Raji (cell line): ENCODE data around the gene LRRC61.

ENCODE experiments used
- POLR2A ChIP-seq: IDR thresholded peaks from 2 replicates; pipeline ENCODE4 v1.6.1; 2011; ENCODE audit warnings: low read depth, low read length, control low read depth; ENCODE audit not compliant: insufficient read depth

LRRC61 gene

DNA sequence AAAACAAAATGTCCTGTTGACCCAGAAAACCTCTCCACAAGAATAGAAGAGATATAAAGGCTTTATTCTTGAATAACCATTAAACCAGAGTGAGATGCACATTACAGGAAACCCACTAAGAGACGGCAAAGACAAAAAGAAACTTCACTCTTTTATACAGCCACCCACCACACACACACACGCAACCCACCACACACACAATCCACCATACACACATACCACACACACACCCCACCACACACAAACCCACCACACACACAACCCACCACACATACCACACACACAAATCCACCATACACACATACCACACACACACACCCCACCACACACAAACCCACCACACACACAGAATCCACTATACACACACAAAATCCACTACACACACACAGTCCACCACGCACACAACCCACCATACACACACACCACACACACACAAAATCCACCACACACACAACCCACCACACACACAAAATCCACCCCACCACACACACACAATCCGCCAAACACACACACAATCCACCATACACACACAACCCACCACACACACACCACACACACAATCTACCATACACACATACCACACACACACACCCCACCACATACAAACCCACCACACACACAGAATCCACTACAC is 36.0 kb downstream of the LRRC61 start:
- TF ChIP-seq POLR2A = no peak

DNA sequence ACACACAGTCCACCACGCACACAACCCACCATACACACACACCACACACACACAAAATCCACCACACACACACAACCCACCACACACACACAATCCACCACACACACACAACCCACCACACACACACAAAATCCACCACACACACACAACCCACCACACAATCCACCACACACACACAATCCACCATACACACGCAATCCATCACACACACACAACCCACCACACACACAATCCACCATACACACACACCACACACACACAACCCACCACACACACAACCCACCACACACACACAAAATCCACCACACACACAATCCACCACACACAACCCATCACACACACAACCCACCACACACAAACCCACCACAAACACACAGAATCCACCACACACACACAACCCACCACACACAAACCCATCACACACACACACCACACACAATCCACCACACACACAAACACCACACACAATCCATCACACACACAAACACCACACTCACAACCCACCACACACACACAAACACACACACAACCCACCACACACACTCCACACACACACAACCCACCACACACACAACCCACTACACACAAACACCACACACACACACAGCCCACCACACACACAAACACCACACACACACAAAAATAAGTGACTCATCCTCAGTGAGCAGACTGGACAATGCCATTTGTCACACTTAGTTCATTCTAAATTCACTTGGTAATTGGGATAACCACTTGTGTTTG is 36.6 kb downstream of the LRRC61 start:
- no peak for TF ChIP-seq POLR2A

DNA sequence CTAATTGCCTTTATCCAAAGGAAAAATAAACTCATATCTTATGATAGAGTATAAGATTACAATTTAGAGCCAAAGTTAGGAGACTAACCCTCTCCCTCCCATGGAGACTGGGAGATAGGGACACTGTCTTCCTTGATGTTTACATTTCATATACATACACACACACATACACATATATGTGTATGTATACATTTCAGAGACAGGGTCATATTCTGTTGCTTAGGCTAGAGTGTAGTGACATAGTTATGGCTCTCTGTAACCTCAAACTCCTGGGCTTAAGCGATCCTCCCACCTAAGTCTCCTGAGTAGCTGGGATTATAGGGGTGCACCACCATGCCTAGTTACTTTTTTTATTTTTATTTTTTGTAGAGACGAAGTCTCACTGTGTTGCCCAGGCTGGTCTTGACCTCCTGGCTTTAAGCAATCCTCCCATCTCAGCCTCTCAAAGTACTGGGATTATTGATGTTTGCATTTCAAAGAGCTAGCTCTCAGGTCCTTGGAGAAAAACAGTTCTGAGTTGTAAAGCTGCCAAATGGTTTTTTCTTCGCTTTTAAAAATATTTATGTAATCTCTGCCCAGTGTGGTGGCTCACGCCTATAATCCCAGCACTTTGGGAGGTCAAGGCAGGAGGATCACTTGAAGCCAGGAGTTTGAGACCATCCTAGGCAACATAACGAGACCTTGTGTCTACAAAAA is 37.4 kb downstream of the LRRC61 start:
- no peak for TF ChIP-seq POLR2A

DNA sequence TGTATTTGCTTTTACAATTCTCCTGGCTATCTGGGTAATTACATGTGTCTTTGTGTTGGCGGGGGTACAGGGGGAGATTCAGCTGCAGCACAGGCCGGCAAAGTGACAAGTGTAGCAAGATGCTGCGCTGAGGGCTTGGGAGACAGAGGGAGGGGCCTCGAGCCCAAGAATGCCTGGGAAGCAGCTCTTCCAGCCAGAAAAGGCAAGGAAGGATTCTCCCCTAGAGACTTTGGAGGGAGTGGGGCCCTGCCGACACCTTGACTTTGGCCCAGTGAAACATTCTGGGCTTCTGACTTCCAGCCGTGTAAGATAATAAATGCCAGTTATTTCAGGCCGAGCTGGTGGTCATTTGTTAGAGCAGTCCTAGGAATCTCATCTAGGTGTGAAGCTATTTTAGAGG is 38.2 kb downstream of the LRRC61 start:
- no peak for TF ChIP-seq POLR2A

DNA sequence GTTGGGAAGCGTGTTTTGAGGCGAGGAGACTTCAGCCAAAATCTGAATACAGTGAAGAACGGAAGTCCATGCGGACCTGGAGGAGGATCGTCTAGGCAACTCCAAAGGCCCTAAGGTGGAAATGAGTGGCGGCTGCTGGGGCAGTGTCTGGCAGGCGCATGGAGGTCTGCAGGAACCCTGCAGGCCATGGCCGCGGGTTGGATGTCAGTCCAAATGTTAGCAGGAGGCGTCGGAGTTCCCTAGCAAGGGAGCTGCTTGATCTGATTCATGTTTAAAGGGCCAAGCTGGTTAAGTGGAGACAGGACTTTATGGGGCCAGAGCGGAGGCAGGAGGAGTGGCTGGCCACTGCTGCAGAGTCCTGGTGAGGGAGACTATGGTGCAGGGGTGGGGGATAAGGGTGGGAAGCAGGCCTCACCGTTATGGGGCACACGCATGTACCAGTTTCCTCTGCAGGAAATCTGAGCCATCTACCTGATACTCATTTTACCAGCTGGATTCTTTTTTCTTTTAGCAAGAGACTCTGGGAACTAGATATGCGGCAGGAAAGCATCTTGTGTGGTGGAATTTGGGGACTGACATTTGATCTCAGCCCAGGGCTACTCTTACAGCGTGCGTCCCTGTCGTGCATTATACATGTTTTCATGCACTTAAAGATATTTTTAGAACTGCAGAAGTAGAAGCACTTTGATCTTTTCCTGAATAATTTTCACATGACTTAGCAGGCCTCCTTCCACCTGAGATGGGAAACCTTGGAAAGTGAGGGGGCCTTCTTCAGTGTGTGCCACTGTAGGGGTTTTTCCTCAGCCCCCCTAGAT is 38.9 kb downstream of the LRRC61 start:
- no peak for TF ChIP-seq POLR2A

DNA sequence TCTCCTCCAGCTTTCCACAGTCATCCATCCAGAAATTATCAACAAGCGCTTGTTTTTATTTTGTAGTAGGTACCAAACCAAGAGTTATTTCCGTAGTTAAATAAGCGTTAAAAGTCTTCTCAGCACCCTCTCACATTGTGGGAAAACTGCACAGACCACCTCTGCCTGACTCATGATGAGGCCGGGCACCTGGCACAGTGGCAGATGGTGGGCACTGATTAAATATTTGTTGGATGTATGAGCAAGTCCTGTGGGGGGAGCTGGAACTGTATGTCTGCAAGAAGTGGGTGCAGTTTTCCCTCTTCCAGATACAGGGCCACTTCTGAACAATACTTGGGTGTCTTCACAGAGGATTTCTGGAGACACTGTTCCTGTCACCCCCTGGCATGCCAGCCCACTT is 40.2 kb downstream of the LRRC61 start:
- no peak for TF ChIP-seq POLR2A

DNA sequence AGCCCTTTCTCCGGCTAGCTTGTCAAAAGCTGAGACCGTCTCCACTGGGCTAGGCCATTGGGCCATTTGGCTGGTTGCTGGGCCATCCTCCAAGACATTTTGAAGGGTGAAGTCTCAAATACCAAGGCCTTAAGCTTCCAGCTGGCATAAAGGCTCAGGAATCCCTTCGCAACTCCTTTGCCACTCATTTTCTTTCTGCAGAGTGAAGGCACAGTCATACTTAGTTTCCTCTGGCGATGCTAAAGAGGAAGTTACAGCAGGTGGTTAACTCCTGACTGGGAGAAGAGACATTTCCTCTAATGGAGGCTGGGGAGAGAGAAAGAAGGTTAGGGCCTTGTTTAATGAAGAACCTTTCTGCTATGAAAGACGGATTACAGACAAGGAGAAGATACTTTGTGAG is 40.7 kb downstream of the LRRC61 start:
- no peak for TF ChIP-seq POLR2A

DNA sequence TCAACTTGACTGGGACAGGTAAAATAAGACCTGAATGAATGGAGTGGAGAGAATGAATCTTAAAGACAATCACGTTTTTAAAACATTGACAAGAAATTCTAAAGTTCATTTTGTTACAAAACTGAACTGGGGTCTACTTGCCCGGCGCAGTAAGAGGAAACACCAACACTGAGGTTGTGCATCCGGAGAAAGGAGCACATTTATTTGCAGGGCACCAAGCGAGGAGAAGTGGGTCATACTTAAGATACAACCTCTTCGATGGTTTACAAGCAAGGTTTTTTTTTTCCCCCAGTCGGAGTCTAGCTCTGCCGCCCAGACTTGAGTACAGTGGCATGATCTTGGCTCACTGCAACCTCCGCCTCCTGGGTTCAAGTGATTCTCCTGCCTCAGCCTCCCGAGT is 42.0 kb downstream of the LRRC61 start:
- no peak for TF ChIP-seq POLR2A

DNA sequence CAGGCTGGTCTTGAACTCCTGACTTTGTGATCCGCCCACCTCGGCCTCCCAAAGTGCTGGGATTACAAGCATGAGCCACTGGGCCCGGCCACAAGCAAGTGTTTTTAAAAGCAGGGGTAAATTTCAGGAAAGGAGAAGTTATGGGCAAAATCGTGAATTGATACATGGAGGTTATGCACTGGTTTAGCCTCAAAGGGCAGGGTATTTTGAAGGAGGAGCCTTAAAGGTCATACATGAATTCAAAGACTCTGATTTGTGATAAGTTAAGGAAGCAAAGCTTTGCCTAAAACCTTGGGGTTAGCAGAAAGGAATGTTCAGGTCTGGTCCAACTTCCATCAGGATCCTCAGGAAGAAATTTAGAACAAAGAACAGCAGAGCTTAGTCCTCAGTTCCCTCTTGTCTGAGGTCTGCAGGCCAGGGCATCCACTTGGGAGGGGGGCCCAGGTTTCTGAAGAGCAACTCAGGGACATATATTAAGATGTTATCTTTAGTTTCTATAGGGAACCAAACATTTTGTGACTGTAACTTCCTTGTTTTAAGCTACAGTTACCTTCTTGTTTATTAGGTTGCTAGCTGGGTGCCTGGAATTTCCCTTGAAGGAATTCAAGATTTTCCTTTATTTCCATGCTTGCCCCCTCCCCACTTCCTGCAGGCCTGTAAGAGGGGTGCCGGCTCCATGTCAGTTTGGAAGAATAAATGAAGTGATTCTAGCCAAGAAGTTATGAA is 42.7 kb downstream of the LRRC61 start:
- TF ChIP-seq POLR2A = no peak

DNA sequence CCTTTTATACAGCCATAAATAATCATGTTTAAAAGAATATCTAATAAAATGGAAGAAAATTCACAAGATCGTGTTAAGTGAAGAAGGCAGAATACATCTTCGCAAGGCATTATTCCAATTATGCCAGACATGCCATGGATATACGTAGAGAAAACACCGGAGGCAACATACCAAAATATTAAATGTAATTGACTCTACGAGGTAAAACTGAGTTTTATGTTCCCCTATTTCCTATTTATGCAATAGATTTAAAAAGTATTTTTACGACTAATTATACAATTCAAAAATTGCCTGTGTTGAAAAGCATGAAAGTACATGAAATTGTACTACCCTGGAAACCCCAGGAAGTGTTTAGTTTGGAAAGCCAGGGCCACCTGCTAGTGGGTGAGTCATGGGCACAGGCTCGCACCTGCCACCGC is 44.5 kb downstream of the LRRC61 start:
- TF ChIP-seq POLR2A = no peak; the same call in 1 of the 2 replicates

DNA sequence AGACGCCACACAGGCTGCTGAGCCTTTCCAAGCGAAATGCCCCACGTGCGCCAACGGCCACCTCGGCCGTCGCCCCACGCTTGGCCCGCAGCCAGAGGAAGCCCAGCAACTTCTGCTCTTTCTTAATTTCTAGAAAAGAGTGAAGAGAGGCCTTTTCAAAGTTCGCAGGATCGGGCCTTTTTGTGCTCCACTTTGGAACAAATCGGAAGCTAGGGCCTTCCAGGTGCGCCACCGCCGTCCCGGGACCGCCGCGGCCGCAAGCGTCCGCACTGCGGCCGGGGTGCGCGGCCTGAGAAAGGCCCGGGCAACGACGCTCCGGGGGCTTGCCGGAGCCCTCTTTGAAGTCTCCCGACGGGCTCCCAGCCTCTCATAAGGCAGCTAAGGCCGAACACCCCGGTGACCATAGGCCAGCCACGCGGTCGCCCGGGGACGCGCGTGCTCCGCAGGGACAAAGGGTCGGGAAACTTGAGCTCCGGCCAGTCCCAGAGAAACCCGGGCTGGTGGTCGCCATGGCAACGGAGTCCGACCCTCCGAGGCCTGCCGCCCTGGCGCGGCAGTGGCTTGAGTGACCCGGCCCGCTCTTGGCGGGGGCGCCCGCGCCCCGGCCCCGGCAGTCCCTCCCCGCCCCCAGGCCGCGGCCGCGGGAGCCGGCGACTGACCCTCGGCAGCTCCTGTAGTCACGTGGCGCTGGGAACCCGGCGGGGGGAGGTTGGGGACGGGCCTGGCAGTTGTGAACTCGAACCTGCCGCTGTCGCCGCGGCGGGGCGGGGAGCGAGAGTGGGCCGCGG is 45.1 kb downstream of the LRRC61 start, which contains the start of gene REPIN1:
Gene REPIN1, plus strand, starts transcription at position 727 of the 788 bp plus-strand sequence. CDS start 890 bp downstream, outside the sequence.
- peak; percentile 63 for TF ChIP-seq POLR2A

DNA sequence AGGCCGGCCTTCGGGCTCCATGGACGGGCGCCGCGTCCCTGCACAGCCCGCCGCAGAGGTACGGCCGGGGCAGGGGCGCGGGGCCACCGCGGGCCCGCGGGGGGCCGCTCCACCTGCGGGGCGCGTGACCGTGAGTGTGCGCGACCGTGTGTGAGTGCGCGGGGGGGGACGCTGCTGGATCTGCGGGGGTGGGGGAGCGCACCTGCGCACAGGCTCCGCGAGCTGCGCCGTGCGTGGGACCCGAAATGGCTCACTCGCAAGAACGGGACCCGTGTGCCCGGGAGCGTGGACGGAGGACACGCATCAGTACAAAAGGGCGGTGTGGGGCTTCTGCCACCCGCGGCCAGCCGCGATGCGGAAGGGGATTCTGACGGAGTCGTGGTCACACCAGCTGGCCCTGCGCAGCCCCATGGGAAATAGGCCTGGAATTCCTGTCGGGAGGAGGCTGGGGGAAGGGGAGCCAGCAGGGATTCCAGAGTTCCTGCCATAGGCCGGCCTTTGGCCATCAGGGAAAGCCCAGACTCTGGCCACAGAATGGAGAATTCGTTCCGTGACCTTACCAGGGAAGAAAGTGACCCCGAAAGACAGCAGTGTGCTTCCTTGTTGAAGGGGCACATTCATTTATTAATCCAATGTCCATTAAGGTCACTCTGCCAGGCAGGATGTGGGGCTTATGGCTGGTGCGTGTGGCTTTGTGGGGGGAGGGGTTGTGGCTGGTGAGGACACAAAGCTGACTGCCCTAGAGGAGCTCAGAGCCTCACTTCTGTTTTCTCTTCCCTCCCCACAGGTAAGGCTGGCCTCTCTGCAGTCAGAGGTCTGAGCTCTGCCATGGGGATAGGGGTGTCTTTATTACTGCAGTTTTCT is 46.0 kb downstream of the LRRC61 start:
- peak; percentile 45; the same call in 1 of the 2 replicates for TF ChIP-seq POLR2A
